LNCAP (cell line): ENCODE data around the gene FBXL17.

Experiments
- CTCF ChIP-seq: fragments of 450-650 bp; IDR thresholded peaks from 2 replicates; pipeline ENCODE4 v1.5.1; 2017; ENCODE audit warnings: mild to moderate bottlenecking

Gene FBXL17

GRCh38 chr5:107926121-107926520 lies 455.8 kb downstream of the FBXL17 start:
- TF ChIP-seq CTCF = no peak

- TF ChIP-seq CTCF = no peak
Observed at GRCh38 chr5:107925200-107925599, 456.7 kb downstream of the FBXL17 start.

GRCh38 chr5:107919969-107920368 lies 461.9 kb downstream of the FBXL17 start:
- no peak for TF ChIP-seq CTCF

GRCh38 chr5:107919361-107919760 lies 462.5 kb downstream of the FBXL17 start:
- no peak for TF ChIP-seq CTCF

- TF ChIP-seq CTCF = no peak
Observed at GRCh38 chr5:107917983-107918382, 463.9 kb downstream of the FBXL17 start.

- no peak for TF ChIP-seq CTCF
Observed at GRCh38 chr5:107916731-107917725, 464.9 kb downstream of the FBXL17 start.

GRCh38 chr5:107915176-107915812 lies 466.6 kb downstream of the FBXL17 start:
- TF ChIP-seq CTCF = no peak
